Measurements from ENCODE around the gene C20orf173. TPM values are rescaled to one million over a fixed set of nuclear protein-coding genes. Genes with fewer than 3 reads are reported as not detected.

C20orf173 gene
- total RNA-seq, 3 donors from 2014 or later: not detected

DNA sequence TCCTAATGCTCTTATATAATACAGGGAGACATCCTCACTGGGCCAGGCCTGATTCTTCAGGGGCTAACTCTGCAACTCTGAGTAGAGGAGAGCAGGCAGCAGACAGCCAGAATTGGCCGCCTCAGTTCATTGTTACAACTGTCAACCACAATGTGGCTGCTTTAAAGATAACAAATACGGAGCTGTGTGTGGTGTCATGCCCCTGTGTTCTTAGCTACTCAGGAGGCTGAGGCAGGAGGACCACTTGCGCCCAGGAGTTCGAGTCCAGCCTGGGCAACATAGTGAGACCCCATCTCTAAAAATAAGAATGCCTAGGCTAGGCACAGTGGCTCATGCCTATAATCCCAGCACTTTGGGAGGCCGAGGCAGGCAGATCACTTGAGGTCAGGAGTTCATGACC, 39.7 kb downstream of the C20orf173 start:
- Histone ChIP-seq H3K4me3 (no peak overlapping the region), H3K27me3 (no peaks in the 10 kb centered on the region), H3K9me3 (no peaks in the 10 kb centered on the region), H3K36me3 (no peaks in the 10 kb centered on the region), H3K4me1 (no peaks in the 10 kb centered on the region), H3K27ac (no peak overlapping the region)
- TF ChIP-seq POLR2A (IDR thresholded peaks at IDR 0.05): no peak
- no peak for TF ChIP-seq CTCF (IDR thresholded peaks at IDR 0.05)
- no peak for TF ChIP-seq POLR2AphosphoS5 (IDR thresholded peaks at IDR 0.05)
- intact Hi-C loops (cut with DNase I; ENCODE audit: low total_unique reads): no loop called here
- DNase-seq (ENCODE audit: low spot score in 2 of 2): no peak

DNA sequence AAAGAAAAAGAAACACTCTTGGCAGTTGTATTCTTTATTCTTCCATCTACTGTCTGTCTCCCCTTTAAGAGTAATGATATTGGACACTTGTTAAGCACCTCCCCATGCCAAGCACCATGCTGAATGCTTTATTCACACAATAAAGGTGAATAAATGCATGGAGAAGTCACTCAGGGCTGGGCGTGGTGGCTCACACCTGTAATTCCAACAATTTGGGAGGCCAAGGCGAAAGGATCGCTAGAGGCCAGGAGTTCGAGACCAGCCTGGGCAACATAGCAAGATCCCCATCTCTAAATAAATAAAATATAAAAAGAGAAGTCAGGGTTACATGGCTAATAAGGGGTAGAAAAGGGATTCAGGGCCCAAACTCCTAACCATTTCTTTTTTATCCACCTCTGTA, 42.0 kb downstream of the C20orf173 start:
- no peaks in the 10 kb centered on the region for H3K9me3 ChIP-seq
- no peak overlapping the region for H3K4me3 ChIP-seq
- no peak for TF ChIP-seq CTCF (IDR thresholded peaks at IDR 0.05)
- no peak for TF ChIP-seq POLR2A (IDR thresholded peaks at IDR 0.05)
- no peak for TF ChIP-seq POLR2AphosphoS5 (IDR thresholded peaks at IDR 0.05)
- no peak for DNase-seq (ENCODE audit: low spot score in 2 of 2)
- no peak overlapping the region for H3K27ac ChIP-seq
- intact Hi-C loops (cut with DNase I; ENCODE audit: low total_unique reads): no loop called here
- no peaks in the 10 kb centered on the region for H3K36me3 ChIP-seq
- no peaks in the 10 kb centered on the region for H3K27me3 ChIP-seq
- no peaks in the 10 kb centered on the region for H3K4me1 ChIP-seq

GRCh38 chr20:35479798-35480197, 49.7 kb downstream of the C20orf173 start:
- no peak for DNase-seq (ENCODE audit: low spot score in 2 of 2)
- intact Hi-C loops (cut with DNase I; ENCODE audit: low total_unique reads): no loop called here
- Histone ChIP-seq H3K27me3 (no peaks in the 10 kb centered on the region), H3K27ac (no peak overlapping the region), H3K36me3 (peaks cover 11% of the 10 kb centered on the region), H3K4me3 (no peak overlapping the region), H3K4me1 (no peaks in the 10 kb centered on the region), H3K9me3 (no peaks in the 10 kb centered on the region)
- TF ChIP-seq POLR2AphosphoS5 (IDR thresholded peaks at IDR 0.05): no peak
- no peak for TF ChIP-seq CTCF (IDR thresholded peaks at IDR 0.05)
- TF ChIP-seq POLR2A (IDR thresholded peaks at IDR 0.05): no peak

GRCh38 chr20:35478804-35479472, 50.5 kb downstream of the C20orf173 start:
- TF ChIP-seq POLR2A (IDR thresholded peaks at IDR 0.05) (no peak), CTCF (IDR thresholded peaks at IDR 0.05) (no peak), POLR2AphosphoS5 (IDR thresholded peaks at IDR 0.05) (no peak)
- Histone ChIP-seq H3K27ac (no peak overlapping the region), H3K9me3 (no peaks in the 10 kb centered on the region), H3K4me3 (no peak overlapping the region), H3K36me3 (peaks cover 15% of the 10 kb centered on the region), H3K27me3 (no peaks in the 10 kb centered on the region), H3K4me1 (no peaks in the 10 kb centered on the region)
- DNase-seq (ENCODE audit: low spot score in 2 of 2): no peak
- intact Hi-C loops (cut with DNase I; ENCODE audit: low total_unique reads): no loop called here

Other genes starting within 250 kb of the C20orf173 start
- gene EIF6, start 244.9 kb downstream of the C20orf173 start, total RNA-seq: 10 to 100 TPM; 81.9 to 98.6 (median 88.0) TPM
- gene FAM83C, start 237.2 kb downstream of the C20orf173 start, total RNA-seq: under 1 TPM in 1 of 3 donors, not detected in 2; 0.15 TPM
- gene UQCC1, start 117.7 kb downstream of the C20orf173 start, total RNA-seq: 10 to 100 TPM; 26.6 to 39.7 (median 35.4) TPM
- under 1 TPM; 0.33 to 0.88 (median 0.64) TPM for gene GDF5, start 91.4 kb downstream of the C20orf173 start, total RNA-seq
- gene CEP250, start 74.1 kb downstream of the C20orf173 start, total RNA-seq: 10 to 100 TPM; 22.2 to 28.5 (median 23.3) TPM
- 100 to 1,000 TPM; 221 to 243 (median 239) TPM for gene ERGIC3, start 12.4 kb upstream of the C20orf173 start, total RNA-seq
- gene SPAG4, start 86.2 kb upstream of the C20orf173 start, total RNA-seq: 1 to 10 TPM; 3.4 to 9.2 (median 3.4) TPM
- gene CPNE1, start 135.2 kb upstream of the C20orf173 start, total RNA-seq: 100 to 1,000 TPM in 2 of 3 donors, 10 to 100 TPM in 1; 41.1 to 135 (median 117) TPM
- gene RBM12, start 135.2 kb upstream of the C20orf173 start, total RNA-seq: 10 to 100 TPM; 22.7 to 40.1 (median 34.4) TPM
- gene NFS1, start 169.7 kb upstream of the C20orf173 start, total RNA-seq: 10 to 100 TPM; 31.7 to 39.7 (median 36.1) TPM
- gene ROMO1, start 169.8 kb upstream of the C20orf173 start, total RNA-seq: 100 to 1,000 TPM; 231 to 348 (median 306) TPM
- gene RBM39, start 212.6 kb upstream of the C20orf173 start, total RNA-seq: 100 to 1,000 TPM; 305 to 660 (median 527) TPM
- 10 to 100 TPM; 48.5 to 60.0 (median 59.7) TPM for gene PHF20, start 242.4 kb upstream of the C20orf173 start, total RNA-seq

Measured in breast epithelium (tissue), 4 donors.